H1 (cell line): ENCODE data around the gene SLC7A8. TPM values are rescaled to one million over a fixed set of nuclear protein-coding genes. Genes with fewer than 3 reads are reported as not detected.

Experiments used
- CTCF ChIA-PET: fragments of 300-600 bp; sonication (Branson Sonifier 250); formaldehyde crosslinking; loops from one replicate; lab custom pipeline; 2021; ENCODE audit not compliant: partially characterized antibody; lab: Charles Lee
- POLR2A ChIA-PET: fragments of 300-600 bp; sonication (Branson Sonifier 250); formaldehyde crosslinking; loops from one replicate; lab custom pipeline; 2021; ENCODE audit warnings: inconsistent platforms; ENCODE audit not compliant: partially characterized antibody; lab: Charles Lee
- DNase-seq, 2 experiments: peaks; one replicate each; pipeline versions ENCODE4 v3.0.0 to v3.0.0-alpha.2; 2010 to 2022; ENCODE audit warnings: low spot score in 2 of 2, low read depth in 1 of 2, mixed read lengths in 1 of 2
- FAIRE-seq: peaks from 2 replicates; lab custom pipeline; 2011; peaks lifted over from hg19 to GRCh38; lab: Jason Lieb, UNC
- H2AFZ ChIP-seq: 2 replicates; pipeline ENCODE4 v1.8.1; 2012; ENCODE audit warnings: low read length, inconsistent platforms
- H2AK5ac ChIP-seq: 2 replicates; pipeline ENCODE4 v1.6.1; 2013; ENCODE audit warnings: low read depth, low read length
- H2BK120ac ChIP-seq: replicated peaks from 2 replicates; pipeline ENCODE3; 2013; ENCODE audit warnings: low read depth, low read length, inconsistent platforms
- H2BK12ac ChIP-seq: 2 replicates; pipeline ENCODE4 v1.6.1; 2013; ENCODE audit warnings: low read depth, low read length
- H2BK15ac ChIP-seq: 2 replicates; pipeline ENCODE4 v1.6.1; 2013; ENCODE audit warnings: low read length
- H2BK20ac ChIP-seq: 2 replicates; pipeline ENCODE4 v1.6.1; 2013; ENCODE audit warnings: low read length
- H2BK5ac ChIP-seq: 2 replicates; pipeline ENCODE4 v1.6.1; 2013; ENCODE audit warnings: low read depth, low read length
- H3K14ac ChIP-seq: 2 replicates; pipeline ENCODE4 v1.6.1; 2013; ENCODE audit warnings: inconsistent platforms; ENCODE audit not compliant: insufficient read length
- H3K18ac ChIP-seq: 2 replicates; pipeline ENCODE4 v1.6.1; 2013; ENCODE audit warnings: low read length; ENCODE audit errors: extremely low read depth
- H3K23ac ChIP-seq: 2 replicates; pipeline ENCODE4 v1.6.1; 2013; ENCODE audit warnings: inconsistent platforms; ENCODE audit not compliant: insufficient read length
- H3K23me2 ChIP-seq: 2 replicates; pipeline ENCODE4 v1.6.1; 2013; ENCODE audit warnings: low read depth, low read length
- H3K27ac ChIP-seq: 2 replicates; pipeline ENCODE4 v1.6.1; 2011; ENCODE audit warnings: low read depth, low read length, inconsistent platforms
- H3K27me3 ChIP-seq, 4 experiments: replicated peaks in 1 of 4; 1 replicate in 1 of 4; 2 replicates in 3 of 4; pipeline versions ENCODE4 v1.6.1 to v1.8.1; 2011 to 2013; ENCODE audit warnings: low read length in 3 of 4, mild to moderate bottlenecking in 3 of 4, inconsistent platforms in 2 of 4, mixed read lengths in 2 of 4, moderate library complexity in 1 of 4; ENCODE audit not compliant: control insufficient read depth in 3 of 4, insufficient read depth in 3 of 4; ENCODE audit errors: extremely low read depth in 1 of 4
- H3K36me3 ChIP-seq, 4 experiments: 2 replicates each; pipeline versions ENCODE4 v1.6.1 to v1.8.1; 2011 to 2013; ENCODE audit warnings: mild to moderate bottlenecking in 4 of 4, low read length in 3 of 4, moderate library complexity in 2 of 4, control low read depth in 1 of 4, inconsistent platforms in 1 of 4; ENCODE audit not compliant: insufficient read depth in 4 of 4, control insufficient read depth in 2 of 4
- H3K4ac ChIP-seq: replicated peaks from 2 replicates; pipeline ENCODE3; 2013; ENCODE audit warnings: low read length, low read depth, mixed read lengths, inconsistent platforms; ENCODE audit not compliant: insufficient read length
- H3K4me1 ChIP-seq, 4 experiments: replicated peaks in 1 of 4; 1 replicate in 1 of 4; 2 replicates in 3 of 4; pipeline versions ENCODE4 v1.6.1 to v1.8.1; 2011 to 2013; ENCODE audit warnings: low read length in 3 of 4, inconsistent platforms in 2 of 4, mixed read lengths in 1 of 4; ENCODE audit not compliant: insufficient read depth in 4 of 4, control insufficient read depth in 3 of 4
- H3K4me2 ChIP-seq, 2 experiments: 2 replicates each; pipeline versions ENCODE4 v1.6.1 to v1.8.1; 2011 to 2013; ENCODE audit warnings: low read depth in 2 of 2, low read length in 2 of 2, control low read depth in 1 of 2, inconsistent platforms in 1 of 2, mild to moderate bottlenecking in 1 of 2; ENCODE audit not compliant: insufficient read depth in 1 of 2
- H3K4me3 ChIP-seq, 4 experiments: fragments of 200-600, 300-600 bp in 1 of 4; sonication (generic), shearing (Covaris generic), sonication (Bioruptor Twin) in 1 of 4; 2 replicates each; pipeline versions ENCODE4 v1.5.1 to v1.8.1; 2011 to 2016; ENCODE audit warnings: low read length in 4 of 4, low read depth in 3 of 4, control low read depth in 2 of 4, inconsistent platforms in 2 of 4, mild to moderate bottlenecking in 2 of 4, mixed read lengths in 1 of 4, moderate library complexity in 1 of 4; ENCODE audit not compliant: insufficient read depth in 2 of 4; ENCODE audit errors: extremely low read depth in 1 of 4
- H3K56ac ChIP-seq: replicated peaks from 2 replicates; pipeline ENCODE3; 2013; ENCODE audit warnings: low read depth, mild to moderate bottlenecking, mixed read lengths, low read length, inconsistent platforms; ENCODE audit not compliant: insufficient read length
- H3K79me1 ChIP-seq: 2 replicates; pipeline ENCODE4 v1.6.1; 2013; ENCODE audit warnings: low read depth, low read length, control low read depth
- H3K79me2 ChIP-seq, 2 experiments: 2 replicates each; pipeline versions ENCODE4 v1.6.1 to v1.8.1; 2012 to 2013; ENCODE audit warnings: low read length in 2 of 2, mild to moderate bottlenecking in 2 of 2, inconsistent platforms in 1 of 2; ENCODE audit not compliant: insufficient read depth in 2 of 2, control insufficient read depth in 1 of 2
- H3K9ac ChIP-seq, 4 experiments: replicated peaks in 1 of 4; 1 replicate in 1 of 4; 2 replicates in 3 of 4; pipeline versions ENCODE4 v1.6.1 to v1.8.1; 2011 to 2013; ENCODE audit warnings: low read depth in 3 of 4, low read length in 3 of 4, control low read depth in 2 of 4, mild to moderate bottlenecking in 2 of 4, moderate library complexity in 2 of 4, inconsistent platforms in 1 of 4; ENCODE audit errors: extremely low read depth in 1 of 4
- H3K9me3 ChIP-seq, 2 experiments: 2 replicates each; pipeline versions ENCODE4 v1.6.1 to v1.8.1; 2012 to 2013; ENCODE audit warnings: mild to moderate bottlenecking in 2 of 2, moderate library complexity in 2 of 2, control low read depth in 1 of 2, inconsistent platforms in 1 of 2, low read depth in 1 of 2, low read length in 1 of 2, mixed read lengths in 1 of 2; ENCODE audit not compliant: insufficient read depth in 2 of 2
- H4K20me1 ChIP-seq, 2 experiments: replicated peaks in 1 of 2; 2 replicates each; pipeline versions ENCODE3 to v1.8.1; 2011 to 2013; ENCODE audit warnings: inconsistent platforms in 2 of 2, low read length in 2 of 2, mild to moderate bottlenecking in 1 of 2; ENCODE audit not compliant: insufficient read depth in 2 of 2, control insufficient read depth in 1 of 2
- H4K5ac ChIP-seq: 2 replicates; pipeline ENCODE4 v1.6.1; 2013; ENCODE audit warnings: low read length, low read depth, mixed read lengths, inconsistent platforms; ENCODE audit not compliant: insufficient read length
- H4K8ac ChIP-seq: 2 replicates; pipeline ENCODE4 v1.8.0; 2013; ENCODE audit warnings: mild to moderate bottlenecking, moderate library complexity, low read length, inconsistent platforms; ENCODE audit not compliant: insufficient read depth; ENCODE audit errors: extremely low read depth
- H4K91ac ChIP-seq: replicated peaks from 2 replicates; pipeline ENCODE3; 2013; ENCODE audit warnings: low read length, mixed read lengths, inconsistent platforms; ENCODE audit not compliant: insufficient read length
- ASH2L ChIP-seq: fragments of 200-600, 300-600 bp; sonication (generic); IDR thresholded peaks from one replicate; pipeline ENCODE4 v1.7.1; 2017; ENCODE audit warnings: low read length
- BRCA1 ChIP-seq: IDR thresholded peaks from 2 replicates; pipeline ENCODE4 v1.6.1; 2012; ENCODE audit warnings: low read depth, low read length, improper control_type of control experiment
- CEBPB ChIP-seq: IDR thresholded peaks from 2 replicates; pipeline ENCODE4 v1.6.1; 2012; ENCODE audit warnings: low read depth, low read length
- HDAC2 ChIP-seq, 2 experiments: fragments of 300-600 bp in 1 of 2; sonication (generic) in 1 of 2; IDR thresholded peaks; 2 replicates each; pipeline ENCODE4 v1.6.1; 2011 to 2012; ENCODE audit warnings: low read depth in 2 of 2, low read length in 2 of 2, mild to moderate bottlenecking in 2 of 2, moderate library complexity in 2 of 2, borderline replicate concordance in 1 of 2, inconsistent platforms in 1 of 2
- JUN ChIP-seq: IDR thresholded peaks from 2 replicates; pipeline ENCODE4 v1.6.1; 2011; ENCODE audit warnings: low read depth, mild to moderate bottlenecking, improper control_type of control experiment, low read length
- MAFK ChIP-seq: IDR thresholded peaks from 2 replicates; pipeline ENCODE4 v1.6.1; 2012; ENCODE audit warnings: low read depth, mild to moderate bottlenecking, improper control_type of control experiment, low read length
- NANOG ChIP-seq: IDR thresholded peaks from 2 replicates; pipeline ENCODE4 v1.6.1; 2011; ENCODE audit warnings: low read length, low read depth, mild to moderate bottlenecking, inconsistent platforms; ENCODE audit not compliant: insufficient read depth, poor library complexity, severe bottlenecking
- SIRT6 ChIP-seq: IDR thresholded peaks from one replicate; pipeline ENCODE4 v1.7.1; 2012; ENCODE audit warnings: low read length, inconsistent platforms
- SRF ChIP-seq: IDR thresholded peaks from 2 replicates; pipeline ENCODE4 v1.6.1; 2011; ENCODE audit warnings: mild to moderate bottlenecking, low read depth, low read length, moderate library complexity
- TBP ChIP-seq: IDR thresholded peaks from 2 replicates; pipeline ENCODE4 v1.6.1; 2011; ENCODE audit warnings: low read depth, low read length, improper control_type of control experiment
- YY1 ChIP-seq: IDR thresholded peaks from 2 replicates; pipeline ENCODE4 v1.6.1; 2011; ENCODE audit warnings: low read depth, mild to moderate bottlenecking, low read length
- WGBS, 2 experiments: shearing (Covaris generic) in 1 of 2; methylation state at CpG; one replicate each; pipeline versions ENCODE4 v1.1.6 to v1.1.7; 2013 to 2015; ENCODE audit warnings: low lambda C conversion rate in 2 of 2, mixed read lengths in 2 of 2, inconsistent platforms in 1 of 2, low coverage in 1 of 2, missing lambda C conversion rate in 1 of 2; ENCODE audit not compliant: insufficient replicate concordance in 2 of 2, insufficient coverage in 1 of 2, insufficient read length in 1 of 2; ENCODE audit errors: extremely low coverage in 1 of 2, missing lambda C conversion rate in 1 of 2; 5-methylcytosine and 5-hydroxymethylcytosine counted together
- polyA plus RNA-seq, 7 experiments: library from polyadenylated mRNA; depleted of rRNA in 3 of 7; stranded (reverse) in 5 of 7; unstranded in 2 of 7; fragments of >200 nt in 5 of 7; fragments of 200-250 nt in 2 of 7; gene quantifications; 1 replicate in 5 of 7; 2 replicates in 1 of 7; 4 replicates in 1 of 7; pipeline versions ENCODE4 v1.2.1 to v1.2.3, GENCODE V29; 2011 to 2013; ENCODE audit warnings: missing spikeins in 2 of 7, mixed read lengths in 2 of 7
- total RNA-seq: library from RNA; stranded (reverse); fragmentation: NEBNext Ultra II Directional; extraction: Animal tissue kit (Norgen Biotek cat#: 25700); gene quantifications from 2 replicates; pipeline ENCODE4 v1.2.1, GENCODE V29; 2021
- TF ChIP-seq, protein P1 (sequence below): IDR thresholded peaks from 2 replicates; pipeline ENCODE4 v1.6.1; 2011; ENCODE audit warnings: low read depth, mild to moderate bottlenecking, low read length; ENCODE audit not compliant: insufficient read depth

Gene SLC7A8
- total and polyA plus RNA-seq, 2 of the 8 experiments (the other 6 are each of a cell fraction or from before 2014, with no cell fraction given): 182 to 204 TPM

DNA sequence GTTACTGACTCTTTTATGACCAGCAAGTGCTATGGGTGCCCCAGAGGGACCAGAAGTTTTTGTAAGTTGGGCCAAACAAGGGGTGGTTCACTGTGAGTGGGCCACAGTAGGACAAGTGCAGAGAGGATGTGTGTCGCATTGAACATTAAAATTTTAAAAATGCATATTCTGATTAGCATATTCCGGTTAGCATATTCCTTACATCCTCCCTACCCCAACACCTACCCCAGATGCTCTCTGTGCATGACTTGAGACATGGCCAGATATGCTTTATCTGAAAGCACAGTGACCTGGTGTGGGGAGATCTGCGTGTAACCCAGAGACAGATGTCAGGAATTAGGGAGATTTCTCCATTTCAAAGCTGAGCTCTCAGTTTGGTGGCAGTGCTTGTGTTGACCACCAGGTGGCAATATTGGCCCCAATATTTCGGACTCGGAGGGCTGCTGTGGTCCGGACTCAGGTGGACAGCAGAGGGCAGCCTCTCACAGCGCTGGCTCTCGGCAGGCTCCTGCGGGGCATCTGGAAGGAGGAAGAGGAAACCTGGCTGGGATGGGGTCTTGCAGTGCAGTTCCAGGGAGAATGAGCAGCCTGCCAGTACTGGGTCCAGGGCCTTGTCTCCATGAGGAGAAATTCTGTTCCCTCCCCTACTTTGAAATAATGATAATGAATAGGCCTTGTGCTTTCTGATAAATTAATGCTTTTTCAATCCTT lies 62.8 kb downstream of the SLC7A8 start:
- ChIA-PET CTCF (interaction anchor here (0.6 to 11.8 kb wide), 64 partner anchors 8 to 316 kb away, joined by 3 to 290 read pairs (median 6); partner anchors contain the start of genes ACIN1, BCL2L2, C14orf119 and HOMEZ), POLR2A (interaction anchor here (0.6 to 2.1 kb wide), 11 partner anchors 8 to 1467 kb away, joined by 3 to 13 read pairs (median 4); partner anchors contain the start of genes ACIN1, C14orf119, OR4E2 and SLC7A8)
- no peak overlapping the region for H3K9ac ChIP-seq
- no peak overlapping the region for H2BK20ac ChIP-seq
- peak; percentile 70 to 89 for DNase-seq
- no peaks in the 10 kb centered on the region for H4K20me1 ChIP-seq
- H3K4me3 ChIP-seq: no peak overlapping the region
- no peak overlapping the region for H3K14ac ChIP-seq
- no peak for FAIRE-seq
- H3K4me1 ChIP-seq: peaks cover 0 to 11% (median 3%) of the 10 kb centered on the region in 4 experiments; a peak in 5 of 7 replicates
- no peak overlapping the region for H2BK12ac ChIP-seq
- H2BK5ac ChIP-seq: no peak overlapping the region
- no peak overlapping the region for H2BK120ac ChIP-seq
- no peak overlapping the region for H3K27ac ChIP-seq
- no peaks in the 10 kb centered on the region for H3K27me3 ChIP-seq
- no peak overlapping the region for H3K56ac ChIP-seq
- no peaks in the 10 kb centered on the region for H3K23me2 ChIP-seq
- no peaks in the 10 kb centered on the region for H3K79me2 ChIP-seq
- H2AK5ac ChIP-seq: no peak overlapping the region
- no peak overlapping the region for H4K8ac ChIP-seq
- H2BK15ac ChIP-seq: 0 out of 2 replicates have a peak overlapping the region, but pooled peaks have one; percentile 23
- H4K91ac ChIP-seq: peak overlapping the region; percentile 26
- 21% methylated on average over 9 of the region's 9 CpGs; no CpG with 5 or more reads in 1 of the 2 experiments for WGBS, 2 experiments
- H3K18ac ChIP-seq: no peak overlapping the region
- H3K23ac ChIP-seq: no peak overlapping the region
- H4K5ac ChIP-seq: no peak overlapping the region
- H3K4me2 ChIP-seq: no peak overlapping the region
- no peaks in the 10 kb centered on the region; a peak in 1 of 4 replicates for H3K9me3 ChIP-seq
- no peaks in the 10 kb centered on the region for H3K36me3 ChIP-seq
- H3K4ac ChIP-seq: no peak overlapping the region
- H3K79me1 ChIP-seq: no peaks in the 10 kb centered on the region
- H2AFZ ChIP-seq: no peak overlapping the region
- no peak for TF ChIP-seq SIRT6
- no peak for TF ChIP-seq NANOG
- TF ChIP-seq, protein P1, sequence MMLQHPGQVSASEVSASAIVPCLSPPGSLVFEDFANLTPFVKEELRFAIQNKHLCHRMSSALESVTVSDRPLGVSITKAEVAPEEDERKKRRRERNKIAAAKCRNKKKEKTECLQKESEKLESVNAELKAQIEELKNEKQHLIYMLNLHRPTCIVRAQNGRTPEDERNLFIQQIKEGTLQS: peak; percentile 61; the same call in 1 of the 2 replicates
- no peak for TF ChIP-seq JUN
- TF ChIP-seq MAFK: no peak
- no peak for TF ChIP-seq BRCA1
- no peak for TF ChIP-seq CEBPB
- no peak for TF ChIP-seq ASH2L
- peak; percentile 72 for TF ChIP-seq YY1
- TF ChIP-seq HDAC2 (IDR thresholded peaks at IDR 0.05; ENCODE audit: borderline replicate concordance in 1 of 2, low read depth in 2 of 2, low read length in 2 of 2): 0 out of 4 replicates have a peak, but pooled peaks of 1 of the 2 experiments have one; percentile 30
- no peak for TF ChIP-seq TBP
- TF ChIP-seq SRF: no peak
